H1 (cell line): Measurements from ENCODE around the gene PAIP2. TPM values are rescaled to one million over a fixed set of nuclear protein-coding genes. Genes with fewer than 3 reads are reported as not detected.

Experiments used
- CTCF ChIA-PET: fragments of 300-600 bp; sonication (Branson Sonifier 250); formaldehyde crosslinking; loops from one replicate; lab custom pipeline; 2021; ENCODE audit not compliant: partially characterized antibody; lab: Charles Lee
- POLR2A ChIA-PET: fragments of 300-600 bp; sonication (Branson Sonifier 250); formaldehyde crosslinking; loops from one replicate; lab custom pipeline; 2021; ENCODE audit warnings: inconsistent platforms; ENCODE audit not compliant: partially characterized antibody; lab: Charles Lee
- DNase-seq, 2 experiments: peaks; one replicate each; pipeline versions ENCODE4 v3.0.0 to v3.0.0-alpha.2; 2010 to 2022; ENCODE audit warnings: low spot score in 2 of 2, low read depth in 1 of 2, mixed read lengths in 1 of 2
- FAIRE-seq: peaks from 2 replicates; lab custom pipeline; 2011; peaks lifted over from hg19 to GRCh38; lab: Jason Lieb, UNC
- H2AFZ ChIP-seq: 2 replicates; pipeline ENCODE4 v1.8.1; 2012; ENCODE audit warnings: low read length, inconsistent platforms
- H2AK5ac ChIP-seq: 2 replicates; pipeline ENCODE4 v1.6.1; 2013; ENCODE audit warnings: low read depth, low read length
- H2BK120ac ChIP-seq: replicated peaks from 2 replicates; pipeline ENCODE3; 2013; ENCODE audit warnings: low read depth, low read length, inconsistent platforms
- H2BK12ac ChIP-seq: 2 replicates; pipeline ENCODE4 v1.6.1; 2013; ENCODE audit warnings: low read depth, low read length
- H2BK15ac ChIP-seq: 2 replicates; pipeline ENCODE4 v1.6.1; 2013; ENCODE audit warnings: low read length
- H2BK20ac ChIP-seq: 2 replicates; pipeline ENCODE4 v1.6.1; 2013; ENCODE audit warnings: low read length
- H2BK5ac ChIP-seq: 2 replicates; pipeline ENCODE4 v1.6.1; 2013; ENCODE audit warnings: low read depth, low read length
- H3K14ac ChIP-seq: 2 replicates; pipeline ENCODE4 v1.6.1; 2013; ENCODE audit warnings: inconsistent platforms; ENCODE audit not compliant: insufficient read length
- H3K18ac ChIP-seq: 2 replicates; pipeline ENCODE4 v1.6.1; 2013; ENCODE audit warnings: low read length; ENCODE audit errors: extremely low read depth
- H3K23ac ChIP-seq: 2 replicates; pipeline ENCODE4 v1.6.1; 2013; ENCODE audit warnings: inconsistent platforms; ENCODE audit not compliant: insufficient read length
- H3K23me2 ChIP-seq: 2 replicates; pipeline ENCODE4 v1.6.1; 2013; ENCODE audit warnings: low read depth, low read length
- H3K27ac ChIP-seq: 2 replicates; pipeline ENCODE4 v1.6.1; 2011; ENCODE audit warnings: low read depth, low read length, inconsistent platforms
- H3K27me3 ChIP-seq, 4 experiments: replicated peaks in 1 of 4; 1 replicate in 1 of 4; 2 replicates in 3 of 4; pipeline versions ENCODE4 v1.6.1 to v1.8.1; 2011 to 2013; ENCODE audit warnings: low read length in 3 of 4, mild to moderate bottlenecking in 3 of 4, inconsistent platforms in 2 of 4, mixed read lengths in 2 of 4, moderate library complexity in 1 of 4; ENCODE audit not compliant: control insufficient read depth in 3 of 4, insufficient read depth in 3 of 4; ENCODE audit errors: extremely low read depth in 1 of 4
- H3K36me3 ChIP-seq, 4 experiments: 2 replicates each; pipeline versions ENCODE4 v1.6.1 to v1.8.1; 2011 to 2013; ENCODE audit warnings: mild to moderate bottlenecking in 4 of 4, low read length in 3 of 4, moderate library complexity in 2 of 4, control low read depth in 1 of 4, inconsistent platforms in 1 of 4; ENCODE audit not compliant: insufficient read depth in 4 of 4, control insufficient read depth in 2 of 4
- H3K4ac ChIP-seq: replicated peaks from 2 replicates; pipeline ENCODE3; 2013; ENCODE audit warnings: low read length, low read depth, mixed read lengths, inconsistent platforms; ENCODE audit not compliant: insufficient read length
- H3K4me1 ChIP-seq, 4 experiments: replicated peaks in 1 of 4; 1 replicate in 1 of 4; 2 replicates in 3 of 4; pipeline versions ENCODE4 v1.6.1 to v1.8.1; 2011 to 2013; ENCODE audit warnings: low read length in 3 of 4, inconsistent platforms in 2 of 4, mixed read lengths in 1 of 4; ENCODE audit not compliant: insufficient read depth in 4 of 4, control insufficient read depth in 3 of 4
- H3K4me2 ChIP-seq, 2 experiments: 2 replicates each; pipeline versions ENCODE4 v1.6.1 to v1.8.1; 2011 to 2013; ENCODE audit warnings: low read depth in 2 of 2, low read length in 2 of 2, control low read depth in 1 of 2, inconsistent platforms in 1 of 2, mild to moderate bottlenecking in 1 of 2; ENCODE audit not compliant: insufficient read depth in 1 of 2
- H3K4me3 ChIP-seq, 4 experiments: fragments of 200-600, 300-600 bp in 1 of 4; sonication (generic), shearing (Covaris generic), sonication (Bioruptor Twin) in 1 of 4; 2 replicates each; pipeline versions ENCODE4 v1.5.1 to v1.8.1; 2011 to 2016; ENCODE audit warnings: low read length in 4 of 4, low read depth in 3 of 4, control low read depth in 2 of 4, inconsistent platforms in 2 of 4, mild to moderate bottlenecking in 2 of 4, mixed read lengths in 1 of 4, moderate library complexity in 1 of 4; ENCODE audit not compliant: insufficient read depth in 2 of 4; ENCODE audit errors: extremely low read depth in 1 of 4
- H3K56ac ChIP-seq: replicated peaks from 2 replicates; pipeline ENCODE3; 2013; ENCODE audit warnings: low read depth, mild to moderate bottlenecking, mixed read lengths, low read length, inconsistent platforms; ENCODE audit not compliant: insufficient read length
- H3K79me1 ChIP-seq: 2 replicates; pipeline ENCODE4 v1.6.1; 2013; ENCODE audit warnings: low read depth, low read length, control low read depth
- H3K79me2 ChIP-seq, 2 experiments: 2 replicates each; pipeline versions ENCODE4 v1.6.1 to v1.8.1; 2012 to 2013; ENCODE audit warnings: low read length in 2 of 2, mild to moderate bottlenecking in 2 of 2, inconsistent platforms in 1 of 2; ENCODE audit not compliant: insufficient read depth in 2 of 2, control insufficient read depth in 1 of 2
- H3K9ac ChIP-seq, 4 experiments: replicated peaks in 1 of 4; 1 replicate in 1 of 4; 2 replicates in 3 of 4; pipeline versions ENCODE4 v1.6.1 to v1.8.1; 2011 to 2013; ENCODE audit warnings: low read depth in 3 of 4, low read length in 3 of 4, control low read depth in 2 of 4, mild to moderate bottlenecking in 2 of 4, moderate library complexity in 2 of 4, inconsistent platforms in 1 of 4; ENCODE audit errors: extremely low read depth in 1 of 4
- H3K9me3 ChIP-seq, 2 experiments: 2 replicates each; pipeline versions ENCODE4 v1.6.1 to v1.8.1; 2012 to 2013; ENCODE audit warnings: mild to moderate bottlenecking in 2 of 2, moderate library complexity in 2 of 2, control low read depth in 1 of 2, inconsistent platforms in 1 of 2, low read depth in 1 of 2, low read length in 1 of 2, mixed read lengths in 1 of 2; ENCODE audit not compliant: insufficient read depth in 2 of 2
- H4K20me1 ChIP-seq, 2 experiments: replicated peaks in 1 of 2; 2 replicates each; pipeline versions ENCODE3 to v1.8.1; 2011 to 2013; ENCODE audit warnings: inconsistent platforms in 2 of 2, low read length in 2 of 2, mild to moderate bottlenecking in 1 of 2; ENCODE audit not compliant: insufficient read depth in 2 of 2, control insufficient read depth in 1 of 2
- H4K5ac ChIP-seq: 2 replicates; pipeline ENCODE4 v1.6.1; 2013; ENCODE audit warnings: low read length, low read depth, mixed read lengths, inconsistent platforms; ENCODE audit not compliant: insufficient read length
- H4K8ac ChIP-seq: 2 replicates; pipeline ENCODE4 v1.8.0; 2013; ENCODE audit warnings: mild to moderate bottlenecking, moderate library complexity, low read length, inconsistent platforms; ENCODE audit not compliant: insufficient read depth; ENCODE audit errors: extremely low read depth
- H4K91ac ChIP-seq: replicated peaks from 2 replicates; pipeline ENCODE3; 2013; ENCODE audit warnings: low read length, mixed read lengths, inconsistent platforms; ENCODE audit not compliant: insufficient read length
- ASH2L ChIP-seq: fragments of 200-600, 300-600 bp; sonication (generic); IDR thresholded peaks from one replicate; pipeline ENCODE4 v1.7.1; 2017; ENCODE audit warnings: low read length
- EZH2 ChIP-seq: fragments of 200-600 bp; sonication (generic); IDR thresholded peaks from 2 replicates; pipeline ENCODE4 v1.7.1; 2012; ENCODE audit warnings: low read depth, mild to moderate bottlenecking, moderate library complexity, low read length, inconsistent platforms; ENCODE audit not compliant: severe bottlenecking
- FOSL1 ChIP-seq: IDR thresholded peaks from 2 replicates; pipeline ENCODE4 v1.6.1; 2011; ENCODE audit warnings: mild to moderate bottlenecking, low read depth, low read length, moderate library complexity; ENCODE audit not compliant: insufficient read depth
- KDM5A ChIP-seq: fragments of 200-600 bp; IDR thresholded peaks from 2 replicates; pipeline ENCODE4 v1.7.1; 2012; ENCODE audit warnings: mild to moderate bottlenecking, low read length, inconsistent platforms, mixed read lengths
- RAD21 ChIP-seq, 2 experiments: IDR thresholded peaks in 1 of 2; conservative IDR thresholded peaks in 1 of 2; 2 replicates each; pipeline ENCODE4 v1.6.1; 2011; ENCODE audit warnings: low read depth in 2 of 2, low read length in 2 of 2, improper control_type of control experiment in 1 of 2, inconsistent platforms in 1 of 2, mild to moderate bottlenecking in 1 of 2, moderate library complexity in 1 of 2
- WGBS, 2 experiments: shearing (Covaris generic) in 1 of 2; methylation state at CpG; one replicate each; pipeline versions ENCODE4 v1.1.6 to v1.1.7; 2013 to 2015; ENCODE audit warnings: low lambda C conversion rate in 2 of 2, mixed read lengths in 2 of 2, inconsistent platforms in 1 of 2, low coverage in 1 of 2, missing lambda C conversion rate in 1 of 2; ENCODE audit not compliant: insufficient replicate concordance in 2 of 2, insufficient coverage in 1 of 2, insufficient read length in 1 of 2; ENCODE audit errors: extremely low coverage in 1 of 2, missing lambda C conversion rate in 1 of 2; 5-methylcytosine and 5-hydroxymethylcytosine counted together
- polyA plus RNA-seq, 7 experiments: library from polyadenylated mRNA; depleted of rRNA in 3 of 7; stranded (reverse) in 5 of 7; unstranded in 2 of 7; fragments of >200 nt in 5 of 7; fragments of 200-250 nt in 2 of 7; gene quantifications; 1 replicate in 5 of 7; 2 replicates in 1 of 7; 4 replicates in 1 of 7; pipeline versions ENCODE4 v1.2.1 to v1.2.3, GENCODE V29; 2011 to 2013; ENCODE audit warnings: missing spikeins in 2 of 7, mixed read lengths in 2 of 7
- total RNA-seq: library from RNA; stranded (reverse); fragmentation: NEBNext Ultra II Directional; extraction: Animal tissue kit (Norgen Biotek cat#: 25700); gene quantifications from 2 replicates; pipeline ENCODE4 v1.2.1, GENCODE V29; 2021

Gene PAIP2
- total and polyA plus RNA-seq, 2 of the 8 experiments (the other 6 are each of a cell fraction or from before 2014, with no cell fraction given), result 87.6 to 162 TPM

GRCh38 chr5:139387611-139388197, 46.0 kb downstream of the PAIP2 start:
- Histone ChIP-seq H4K20me1 (peaks cover 0 to 1% of the 10 kb centered on the region in 2 experiments), H3K27ac (0 out of 2 replicates have a peak overlapping the region, but pooled peaks have one; percentile 29), H3K9ac (no peak overlapping the region), H2AK5ac (peak overlapping the region; percentile 58; the same call in 1 of the 2 replicates), H3K9me3 (no peaks in the 10 kb centered on the region), H4K5ac (no peak overlapping the region), H3K27me3 (peaks cover 0 to 3% (median 1%) of the 10 kb centered on the region in 4 experiments; a peak in 4 of 7 replicates), H4K91ac (peak overlapping the region; percentile 48), H2BK20ac (peak overlapping the region; percentile 66; the same call in 1 of the 2 replicates), H3K56ac (no peak overlapping the region), H2BK5ac (peak overlapping the region; percentile 85; the same call in 1 of the 2 replicates), H3K79me1 (no peaks in the 10 kb centered on the region; the same call in 1 of the 2 replicates), H3K23me2 (peaks cover 6% of the 10 kb centered on the region; the same call in 1 of the 2 replicates), H4K8ac (no peak overlapping the region), H3K4me3 (no peak overlapping the region), H3K18ac (peak overlapping the region; percentile 68), H3K4me2 (peak overlapping the region; percentile 48 to 55), H3K4me1 (peaks cover 3 to 21% (median 12%) of the 10 kb centered on the region in 4 experiments), H3K36me3 (no peaks in the 10 kb centered on the region), H2BK15ac (peak overlapping the region; percentile 95; the same call in 1 of the 2 replicates), H2BK12ac (peak overlapping the region; percentile 92; the same call in 1 of the 2 replicates), H3K4ac (no peak overlapping the region), H3K23ac (no peak overlapping the region), H3K79me2 (no peaks in the 10 kb centered on the region), H2BK120ac (peak overlapping the region; percentile 20), H3K14ac (no peak overlapping the region), H2AFZ (no peak overlapping the region)
- ChIA-PET CTCF (interaction anchor here (0.6 to 2.7 kb wide), 6 partner anchors 11 to 239 kb away, joined by 3 to 15 read pairs (median 4); no protein-coding TSS in a partner anchor), POLR2A (interaction anchor here (0.9 to 3.6 kb wide), 16 partner anchors 8 to 108 kb away, joined by 3 to 16 read pairs (median 4); partner anchors contain the start of genes MATR3, PAIP2 and SPATA24)
- WGBS, 2 experiments, result 95% methylated on average over 10 of the region's 10 CpGs; no CpG with 5 or more reads in 1 of the 2 experiments
- TF ChIP-seq ASH2L, result peak; percentile 9
- no peak for TF ChIP-seq EZH2
- TF ChIP-seq KDM5A, result no peak
- no peak for TF ChIP-seq RAD21 (IDR thresholded peaks at IDR 0.05 in 1 of 2, conservative IDR thresholded peaks at IDR 0.05 in 1 of 2; ENCODE audit: low read depth in 2 of 2, low read length in 2 of 2)
- TF ChIP-seq FOSL1, result no peak
- FAIRE-seq, result no peak
- DNase-seq, result no peak
